Lower lobe of right lung (tissue), 2 donors: ENCODE results near the gene RNF4. TPM values are rescaled to one million over a fixed set of nuclear protein-coding genes. Genes with fewer than 3 reads are reported as not detected.
A peak's percentile ranks its signal among the peaks of the same experiment; 100 is the strongest.

Source experiments
- ATAC-seq, 2 donors: fragments of 200-7000 bp; cut with Tn5 transposase; one replicate each; pipeline ENCODE4 v1.9.1; 2020 to 2022; ENCODE audit warnings: mild to moderate bottlenecking in 2 of 2, moderate library complexity in 2 of 2
- DNase-seq: peaks from one replicate; pipeline ENCODE4 v3.0.0-alpha.2; 2020
- H3K27ac ChIP-seq: fragments of 200-600 bp; one replicate; pipeline ENCODE4 v1.8.0; 2022
- H3K27me3 ChIP-seq: fragments of 200-600 bp; one replicate; pipeline ENCODE4 v1.8.0; 2022; ENCODE audit warnings: low read depth
- H3K36me3 ChIP-seq: fragments of 200-600 bp; one replicate; pipeline ENCODE4 v1.8.0; 2022; ENCODE audit warnings: mild to moderate bottlenecking
- H3K4me1 ChIP-seq: fragments of 200-600 bp; one replicate; pipeline ENCODE4 v1.8.0; 2022
- H3K4me3 ChIP-seq: fragments of 200-600 bp; one replicate; pipeline ENCODE4 v1.8.0; 2022; ENCODE audit warnings: mild to moderate bottlenecking
- H3K9me3 ChIP-seq: fragments of 200-600 bp; one replicate; pipeline ENCODE4 v1.8.0; 2022
- CTCF ChIP-seq: fragments of 200-600 bp; IDR thresholded peaks from one replicate; pipeline ENCODE4 v1.8.0; 2022; ENCODE audit warnings: antibody characterized with exemption, mild to moderate bottlenecking
- intact Hi-C: fragments of 100-400 bp; cut with DNase I; formaldehyde crosslinking; loops from one replicate; pipeline ENCODE4 v1.11.0; 2022
- total RNA-seq: library from RNA; stranded (reverse); fragmentation: NEBNext Ultra II Directional; extraction: Animal tissue kit (Norgen Biotek cat#: 25700); gene quantifications from one replicate; pipeline ENCODE4 v1.2.1, GENCODE V29; 2021
- donor health status: DM: no; HTN: yes; CAD: no; lungs with severe emphysema.

RNF4 gene
- total RNA-seq, 1 donor from 2014 or later: 39.3 TPM

- no peaks in the 10 kb centered on the region for H3K27me3 ChIP-seq
- intact Hi-C loops: no loop called here
- H3K27ac ChIP-seq: no peak overlapping the region
- TF ChIP-seq CTCF: no peak
- peaks cover 60% of the 10 kb centered on the region for H3K4me1 ChIP-seq
- DNase-seq (no peak), ATAC-seq (no peak)
- H3K9me3 ChIP-seq: no peaks in the 10 kb centered on the region
- peaks cover 55% of the 10 kb centered on the region for H3K36me3 ChIP-seq
- H3K4me3 ChIP-seq: no peak overlapping the region
Measured at GRCh38 chr4:2489841-2490552, 21.1 kb downstream of the RNF4 start.

- Histone ChIP-seq H3K4me1 (peaks cover 38% of the 10 kb centered on the region), H3K9me3 (no peaks in the 10 kb centered on the region), H3K36me3 (peaks cover 83% of the 10 kb centered on the region), H3K4me3 (no peak overlapping the region), H3K27ac (no peak overlapping the region), H3K27me3 (no peaks in the 10 kb centered on the region)
- no peak for TF ChIP-seq CTCF
- intact Hi-C loops: no loop called here
- no peak for DNase-seq
- no peak for ATAC-seq
Measured at GRCh38 chr4:2492970-2493369, 24.1 kb downstream of the RNF4 start.

- no peak overlapping the region for H3K4me3 ChIP-seq
- ATAC-seq: no peak
Measured at GRCh38 chr4:2494992-2495391, 26.1 kb downstream of the RNF4 start.

GRCh38 chr4:2497324-2497723, 28.4 kb downstream of the RNF4 start:
- no peaks in the 10 kb centered on the region for H3K9me3 ChIP-seq
- no peak overlapping the region for H3K4me3 ChIP-seq
- ATAC-seq: no peak
- no peaks in the 10 kb centered on the region for H3K27me3 ChIP-seq
- no peak for TF ChIP-seq CTCF
- H3K36me3 ChIP-seq: peaks cover 92% of the 10 kb centered on the region
- H3K4me1 ChIP-seq: peaks cover 19% of the 10 kb centered on the region
- intact Hi-C loops: no loop called here
- no peak for DNase-seq
- no peak overlapping the region for H3K27ac ChIP-seq

More at GRCh38 chr4:2494992-2495391, 26.1 kb downstream of the RNF4 start:
- no peaks in the 10 kb centered on the region for H3K9me3 ChIP-seq
- H3K36me3 ChIP-seq: peaks cover 92% of the 10 kb centered on the region
- no peaks in the 10 kb centered on the region for H3K27me3 ChIP-seq
- intact Hi-C loops: no loop called here
- peaks cover 26% of the 10 kb centered on the region for H3K4me1 ChIP-seq
- no peak for TF ChIP-seq CTCF
- no peak for DNase-seq
- H3K27ac ChIP-seq: no peak overlapping the region

- H3K9me3 ChIP-seq: no peaks in the 10 kb centered on the region
- H3K27me3 ChIP-seq: no peaks in the 10 kb centered on the region
- intact Hi-C loops: no loop called here
- H3K4me3 ChIP-seq: no peak overlapping the region
- H3K36me3 ChIP-seq: peaks cover 91% of the 10 kb centered on the region
- H3K27ac ChIP-seq: no peak overlapping the region
- peak; percentile 69 to 80 for ATAC-seq
- peaks cover 19% of the 10 kb centered on the region for H3K4me1 ChIP-seq
- no peak for TF ChIP-seq CTCF
- no peak for DNase-seq
Measured at GRCh38 chr4:2497931-2498330, 29.0 kb downstream of the RNF4 start.
